GM13977 (cell line): Measurements from ENCODE around the gene PCDHA5.
"Not testable (repeated sequence)": the region's sequence is repeated elsewhere in the genome, so short reads cannot be mapped to it uniquely, and the experiment has no call there.

Experiments used
- DNase-seq: peaks from one replicate; pipeline ENCODE4 v3.0.0; 2012; ENCODE audit warnings: low spot score
- CTCF ChIP-seq: IDR thresholded peaks from 2 replicates; pipeline ENCODE4 v1.5.1; 2012; ENCODE audit warnings: mild to moderate bottlenecking, control low read depth; ENCODE audit not compliant: insufficient read depth; ENCODE audit errors: extremely low read depth, missing control alignments
- in situ Hi-C: fragments of 300-500 bp; cut with MboI; formaldehyde crosslinking; loops from one replicate; pipeline ENCODE4 v1.12.0; 2022; ENCODE audit warnings: low sequenced_read_pairs, low pct_unique_long_range_greater_than_20kb, mixed read lengths, inconsistent platforms; ENCODE audit not compliant: unreplicated experiment

The PCDHA5 gene

DNA sequence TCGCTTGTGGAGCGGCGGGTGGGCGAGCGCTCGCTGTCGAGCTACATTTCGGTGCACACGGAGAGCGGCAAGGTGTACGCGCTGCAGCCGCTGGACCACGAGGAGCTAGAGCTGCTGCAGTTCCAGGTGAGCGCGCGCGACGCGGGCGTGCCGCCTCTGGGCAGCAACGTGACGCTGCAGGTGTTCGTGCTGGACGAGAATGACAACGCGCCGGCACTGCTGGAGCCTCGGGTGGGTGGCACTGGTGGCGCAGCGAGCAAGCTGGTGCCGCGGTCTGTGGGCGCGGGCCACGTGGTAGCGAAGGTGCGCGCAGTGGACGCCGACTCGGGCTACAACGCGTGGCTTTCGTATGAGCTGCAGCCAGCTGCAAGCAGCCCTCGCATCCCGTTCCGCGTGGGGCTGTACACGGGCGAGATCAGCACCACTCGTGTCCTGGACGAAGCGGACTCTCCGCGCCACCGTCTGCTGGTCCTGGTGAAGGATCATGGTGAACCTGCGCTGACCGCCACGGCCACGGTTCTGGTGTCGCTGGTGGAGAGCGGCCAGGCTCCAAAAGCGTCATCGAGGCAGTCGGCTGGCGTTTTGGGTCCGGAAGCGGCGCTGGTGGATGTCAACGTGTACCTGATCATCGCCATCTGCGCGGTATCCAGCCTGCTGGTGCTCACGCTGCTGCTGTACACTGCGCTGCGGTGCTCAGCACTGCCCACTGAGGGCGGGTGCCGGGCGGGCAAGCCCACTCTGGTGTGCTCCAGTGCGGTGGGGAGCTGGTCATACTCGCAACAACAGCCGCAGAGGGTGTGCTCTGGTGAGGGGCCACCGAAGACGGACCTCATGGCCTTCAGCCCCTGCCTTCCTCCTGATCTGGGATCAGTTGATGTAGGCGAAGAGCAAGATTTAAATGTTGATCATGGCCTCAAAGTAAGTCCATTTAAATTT is 21.7 kb downstream of the PCDHA5 start:
- no peak for TF ChIP-seq CTCF
- in situ Hi-C loops, result no loop called here
- no peak for DNase-seq

- DNase-seq, in situ Hi-C loops: not testable (repeated sequence)
These were observed 27.0 kb downstream of the PCDHA5 start, which contains the start of gene PCDHA9 for GRCh38 chr5:140848139-140849102. TSS of gene PCDHA9 (plus strand) at chr5:140848382. CDS start at chr5:140848496, 114 bp downstream.

GRCh38 chr5:140849831-140850634 is 28.6 kb downstream of the PCDHA5 start:
- in situ Hi-C loops, DNase-seq: not testable (repeated sequence)

- no peak for DNase-seq
- in situ Hi-C loops, result no loop called here
- no peak for TF ChIP-seq CTCF
These were observed 34.6 kb downstream of the PCDHA5 start, which contains the start of gene PCDHA10 for GRCh38 chr5:140855772-140856674. TSS of gene PCDHA10 (plus strand) at chr5:140855897. CDS start at chr5:140856049, 152 bp downstream.

GRCh38 chr5:140857177-140857986 is 36.0 kb downstream of the PCDHA5 start:
- in situ Hi-C loops, result no loop called here
- DNase-seq, result no peak
- TF ChIP-seq CTCF, result no peak

GRCh38 chr5:140857987-140858240 is 36.5 kb downstream of the PCDHA5 start:
- TF ChIP-seq CTCF, result no peak
- in situ Hi-C loops, result no loop called here

More at GRCh38 chr5:140857987-140858240, 36.5 kb downstream of the PCDHA5 start:
- DNase-seq, result no peak
